ENCODE measurements around the gene NME7.

NME7 gene

GRCh38 chr1:169121146-169121923 is 246.3 kb downstream of the NME7 start:
- no peak for DNase-seq

GRCh38 chr1:169120066-169120465 is 247.5 kb downstream of the NME7 start:
- DNase-seq, result no peak

- DNase-seq, result no peak
Observed at GRCh38 chr1:169119405-169119804, 248.2 kb downstream of the NME7 start.

GRCh38 chr1:169118227-169118626 is 249.4 kb downstream of the NME7 start:
- no peak for DNase-seq

- no peak for DNase-seq
Observed at GRCh38 chr1:169117599-169117998, 250.0 kb downstream of the NME7 start.

GRCh38 chr1:169117014-169117413 is 250.6 kb downstream of the NME7 start:
- DNase-seq, result no peak

GRCh38 chr1:169115891-169116585 is 251.6 kb downstream of the NME7 start:
- DNase-seq, result no peak

- DNase-seq, result no peak
Observed at GRCh38 chr1:169113613-169114119, 253.9 kb downstream of the NME7 start.

GRCh38 chr1:169112241-169112640 is 255.4 kb downstream of the NME7 start:
- no peak for DNase-seq

- no peak for DNase-seq
Observed at GRCh38 chr1:169111472-169111871, 256.1 kb downstream of the NME7 start.

- DNase-seq, result no peak
Observed at GRCh38 chr1:169110689-169111447, 256.7 kb downstream of the NME7 start.

GRCh38 chr1:169110236-169110635 is 257.4 kb downstream of the NME7 start:
- no peak for DNase-seq

- no peak for DNase-seq
Observed at GRCh38 chr1:169109561-169110134, 257.9 kb downstream of the NME7 start.

GRCh38 chr1:169108863-169109560 is 258.6 kb downstream of the NME7 start:
- no peak for DNase-seq

GRCh38 chr1:169108223-169108622 is 259.4 kb downstream of the NME7 start:
- DNase-seq, result no peak

- no peak for DNase-seq
Observed at GRCh38 chr1:169107603-169108208, 259.9 kb downstream of the NME7 start.

GRCh38 chr1:169106921-169107602 is 260.5 kb downstream of the NME7 start:
- DNase-seq, result peak in 3 of 6 experiments; percentile 3 to 41 (median 13)

GRCh38 chr1:169106095-169106920 is 261.3 kb downstream of the NME7 start, which contains the start of gene ATP1B1:
Gene ATP1B1, plus strand, starts transcription at chr1:169106690. Its CDS starts 140 bp downstream, at chr1:169106830.
- peak; percentile 51 to 75 (median 72) for DNase-seq

GRCh38 chr1:169105434-169106094 is 262.0 kb downstream of the NME7 start:
- no peak for DNase-seq

- no peak for DNase-seq
Observed at GRCh38 chr1:169105087-169105433, 262.5 kb downstream of the NME7 start.
